SK-N-SH (cell line): ENCODE measurements around the gene RGS4.

Experiments used
- ELF1 ChIP-seq: IDR thresholded peaks from 2 replicates; pipeline ENCODE4 v1.4.0; 2012
- NFIC ChIP-seq: IDR thresholded peaks from 2 replicates; pipeline ENCODE4 v1.4.0; 2012; ENCODE audit warnings: borderline replicate concordance
- RAD21 ChIP-seq: IDR thresholded peaks from 2 replicates; pipeline ENCODE4 v1.6.1; 2012; ENCODE audit warnings: mild to moderate bottlenecking, low read length
- RCOR1 ChIP-seq: fragments of 150-350 bp; IDR thresholded peaks from 2 replicates; pipeline ENCODE4 v1.6.1; 2017; ENCODE audit warnings: antibody characterized with exemption, low read length
- RFX5 ChIP-seq: IDR thresholded peaks from 2 replicates; pipeline ENCODE4 v1.6.1; 2012; ENCODE audit warnings: mild to moderate bottlenecking, improper control_type of control experiment, low read length
- SIN3A ChIP-seq: IDR thresholded peaks from 2 replicates; pipeline ENCODE4 v1.6.1; 2012; ENCODE audit warnings: low read depth, mild to moderate bottlenecking, low read length, moderate library complexity, borderline replicate concordance
- SMC3 ChIP-seq: IDR thresholded peaks from 2 replicates; pipeline ENCODE4 v1.6.1; 2012; ENCODE audit warnings: low read depth, low read length, improper control_type of control experiment
- TEAD4 ChIP-seq: IDR thresholded peaks from 2 replicates; pipeline ENCODE4 v1.4.0; 2012; ENCODE audit warnings: mild to moderate bottlenecking, borderline replicate concordance; ENCODE audit not compliant: insufficient read depth
- TF ChIP-seq, protein P1 (sequence below): fragments of 150-350 bp; IDR thresholded peaks from 2 replicates; pipeline ENCODE4 v1.6.1; 2016; ENCODE audit warnings: mild to moderate bottlenecking, low read depth, low read length
- TF ChIP-seq, protein P2 (sequence below): fragments of 200-600 bp; sonication (generic); IDR thresholded peaks from 2 replicates; pipeline ENCODE4 v1.6.1; 2017; ENCODE audit warnings: antibody characterized with exemption, mild to moderate bottlenecking, moderate library complexity

DNA sequence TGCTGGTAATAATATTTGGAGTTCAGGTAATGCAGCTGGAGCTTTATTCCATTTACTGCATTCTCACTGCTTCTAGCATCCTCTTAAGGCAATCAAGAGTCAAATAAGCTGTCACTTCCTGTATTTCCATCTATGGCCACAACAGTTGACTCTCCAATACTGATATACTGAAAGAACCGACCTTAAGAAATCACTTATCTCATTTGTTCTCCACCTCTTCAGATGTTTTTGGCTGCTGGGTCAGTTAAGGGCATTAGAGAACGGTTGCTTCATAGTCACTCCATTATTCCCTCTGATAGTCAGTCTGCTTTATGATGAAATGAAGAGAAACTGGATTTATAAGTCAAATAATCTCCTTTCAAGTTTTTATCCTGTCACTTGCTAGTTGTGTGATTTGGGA is 14.2 kb upstream of the RGS4 start:
- TF ChIP-seq, protein P1, sequence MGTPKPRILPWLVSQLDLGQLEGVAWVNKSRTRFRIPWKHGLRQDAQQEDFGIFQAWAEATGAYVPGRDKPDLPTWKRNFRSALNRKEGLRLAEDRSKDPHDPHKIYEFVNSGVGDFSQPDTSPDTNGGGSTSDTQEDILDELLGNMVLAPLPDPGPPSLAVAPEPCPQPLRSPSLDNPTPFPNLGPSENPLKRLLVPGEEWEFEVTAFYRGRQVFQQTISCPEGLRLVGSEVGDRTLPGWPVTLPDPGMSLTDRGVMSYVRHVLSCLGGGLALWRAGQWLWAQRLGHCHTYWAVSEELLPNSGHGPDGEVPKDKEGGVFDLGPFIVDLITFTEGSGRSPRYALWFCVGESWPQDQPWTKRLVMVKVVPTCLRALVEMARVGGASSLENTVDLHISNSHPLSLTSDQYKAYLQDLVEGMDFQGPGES: no peak
- no peak for TF ChIP-seq SIN3A
- TF ChIP-seq, protein P2, sequence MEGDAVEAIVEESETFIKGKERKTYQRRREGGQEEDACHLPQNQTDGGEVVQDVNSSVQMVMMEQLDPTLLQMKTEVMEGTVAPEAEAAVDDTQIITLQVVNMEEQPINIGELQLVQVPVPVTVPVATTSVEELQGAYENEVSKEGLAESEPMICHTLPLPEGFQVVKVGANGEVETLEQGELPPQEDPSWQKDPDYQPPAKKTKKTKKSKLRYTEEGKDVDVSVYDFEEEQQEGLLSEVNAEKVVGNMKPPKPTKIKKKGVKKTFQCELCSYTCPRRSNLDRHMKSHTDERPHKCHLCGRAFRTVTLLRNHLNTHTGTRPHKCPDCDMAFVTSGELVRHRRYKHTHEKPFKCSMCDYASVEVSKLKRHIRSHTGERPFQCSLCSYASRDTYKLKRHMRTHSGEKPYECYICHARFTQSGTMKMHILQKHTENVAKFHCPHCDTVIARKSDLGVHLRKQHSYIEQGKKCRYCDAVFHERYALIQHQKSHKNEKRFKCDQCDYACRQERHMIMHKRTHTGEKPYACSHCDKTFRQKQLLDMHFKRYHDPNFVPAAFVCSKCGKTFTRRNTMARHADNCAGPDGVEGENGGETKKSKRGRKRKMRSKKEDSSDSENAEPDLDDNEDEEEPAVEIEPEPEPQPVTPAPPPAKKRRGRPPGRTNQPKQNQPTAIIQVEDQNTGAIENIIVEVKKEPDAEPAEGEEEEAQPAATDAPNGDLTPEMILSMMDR: no peak
- no peak for TF ChIP-seq RFX5
- TF ChIP-seq RCOR1: no peak
- no peak for TF ChIP-seq RAD21
- TF ChIP-seq SMC3: no peak
- TF ChIP-seq NFIC: no peak
- TF ChIP-seq TEAD4: no peak
- no peak for TF ChIP-seq ELF1
